ENCODE measurements around the gene RBM10.

The RBM10 gene

DNA sequence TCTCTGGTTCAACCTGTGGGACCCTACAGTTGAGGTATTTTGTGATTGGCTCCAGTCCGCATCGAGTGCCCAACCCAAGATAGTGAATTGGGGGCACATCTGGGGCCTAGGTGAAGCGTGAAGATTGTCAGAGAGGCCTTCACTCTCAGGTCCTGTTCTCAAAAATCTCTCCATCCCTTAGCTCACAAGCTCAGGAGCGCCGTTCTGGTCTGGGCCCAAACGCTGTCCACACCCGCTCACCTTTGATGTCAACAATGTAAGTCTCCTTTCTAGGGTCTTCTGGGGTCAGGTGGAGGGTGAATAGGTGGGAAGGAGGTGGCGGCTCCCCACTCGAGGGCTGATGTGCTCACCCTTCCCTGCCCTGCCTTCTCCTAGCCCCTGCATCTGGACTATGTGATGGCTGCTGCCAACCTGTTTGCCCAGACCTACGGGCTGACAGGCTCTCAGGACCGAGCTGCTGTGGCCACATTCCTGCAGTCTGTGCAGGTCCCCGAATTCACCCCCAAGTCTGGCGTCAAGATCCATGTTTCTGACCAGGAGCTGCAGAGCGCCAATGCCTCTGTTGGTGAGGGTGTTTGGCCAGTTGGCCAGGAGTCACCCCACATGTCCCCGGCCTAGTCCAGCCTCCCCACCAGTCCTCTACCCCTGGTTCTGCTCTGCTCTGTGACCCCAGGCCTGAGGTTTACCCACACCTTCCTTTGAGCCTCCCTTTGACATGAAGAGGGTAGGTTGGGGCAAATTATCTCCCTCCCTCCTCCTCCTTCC lies 65.8 kb downstream of the RBM10 start:
- Mint-ChIP-seq H3K4me3 (no peak overlapping the region), H3K27me3 (no peaks in the 10 kb centered on the region), H3K4me1 (ENCODE audit: low read depth) (peaks cover 7% of the 10 kb centered on the region), H3K27ac (no peak overlapping the region), H3K36me3 (no peaks in the 10 kb centered on the region), H3K9me3 (ENCODE audit: low read depth) (no peaks in the 10 kb centered on the region)

DNA sequence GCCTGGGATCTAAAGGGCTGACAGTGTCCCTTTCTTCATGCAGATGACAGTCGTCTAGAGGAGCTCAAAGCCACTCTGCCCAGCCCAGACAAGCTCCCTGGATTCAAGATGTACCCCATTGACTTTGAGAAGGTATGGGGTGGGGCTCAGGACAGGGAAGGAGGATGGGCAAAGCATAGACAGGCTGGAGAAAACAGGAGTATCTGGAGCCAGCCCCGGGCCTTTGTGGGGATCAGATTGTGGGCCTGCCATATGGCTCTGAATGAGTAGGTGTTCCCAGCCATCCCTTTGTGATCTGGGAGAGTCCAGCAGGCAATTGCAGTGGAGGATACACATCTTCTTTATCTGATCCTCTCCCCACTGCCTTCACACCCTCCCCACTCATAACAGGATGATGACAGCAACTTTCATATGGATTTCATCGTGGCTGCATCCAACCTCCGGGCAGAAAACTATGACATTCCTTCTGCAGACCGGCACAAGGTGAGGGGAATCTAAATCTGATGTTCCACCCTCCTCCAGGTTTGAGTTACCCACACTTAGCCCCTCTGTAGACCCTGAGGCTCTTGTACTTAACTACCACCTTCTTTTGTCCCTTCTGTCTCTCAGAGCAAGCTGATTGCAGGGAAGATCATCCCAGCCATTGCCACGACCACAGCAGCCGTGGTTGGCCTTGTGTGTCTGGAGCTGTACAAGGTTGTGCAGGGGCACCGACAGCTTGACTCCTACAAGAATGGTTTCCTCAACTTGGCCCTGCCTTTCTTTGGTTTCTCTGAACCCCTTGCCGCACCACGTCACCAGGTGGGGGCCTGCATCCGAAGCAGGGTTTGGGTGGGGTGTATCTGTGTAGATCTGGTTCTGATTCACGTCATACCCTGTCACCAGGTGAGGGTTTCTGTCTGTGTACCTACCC lies 67.6 kb downstream of the RBM10 start:
- Mint-ChIP-seq H3K27ac (no peak overlapping the region), H3K4me1 (ENCODE audit: low read depth) (peaks cover 18% of the 10 kb centered on the region), H3K36me3 (peaks cover 3% of the 10 kb centered on the region), H3K9me3 (ENCODE audit: low read depth) (no peaks in the 10 kb centered on the region), H3K4me3 (no peak overlapping the region), H3K27me3 (no peaks in the 10 kb centered on the region)

DNA sequence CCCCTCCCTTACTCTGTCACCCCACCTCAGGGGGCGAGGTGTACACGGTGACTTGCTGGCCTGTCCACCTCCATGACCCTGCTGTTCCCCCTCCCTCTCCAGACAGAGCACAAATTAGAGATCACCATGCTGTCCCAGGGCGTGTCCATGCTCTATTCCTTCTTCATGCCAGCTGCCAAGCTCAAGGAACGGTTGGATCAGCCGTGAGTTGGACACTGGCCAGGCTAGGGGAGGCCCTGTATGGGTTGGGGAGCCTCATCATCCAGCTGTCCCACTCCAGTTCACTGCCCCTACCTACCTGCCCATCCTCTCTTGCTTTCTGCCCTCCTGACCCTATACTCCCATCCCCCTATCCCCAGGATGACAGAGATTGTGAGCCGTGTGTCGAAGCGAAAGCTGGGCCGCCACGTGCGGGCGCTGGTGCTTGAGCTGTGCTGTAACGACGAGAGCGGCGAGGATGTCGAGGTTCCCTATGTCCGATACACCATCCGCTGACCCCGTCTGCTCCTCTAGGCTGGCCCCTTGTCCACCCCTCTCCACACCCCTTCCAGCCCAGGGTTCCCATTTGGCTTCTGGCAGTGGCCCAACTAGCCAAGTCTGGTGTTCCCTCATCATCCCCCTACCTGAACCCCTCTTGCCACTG lies 69.5 kb downstream of the RBM10 start:
- no peak overlapping the region for H3K27ac Mint-ChIP-seq
- no peaks in the 10 kb centered on the region for H3K27me3 Mint-ChIP-seq
- peaks cover 3% of the 10 kb centered on the region for H3K36me3 Mint-ChIP-seq
- H3K4me3 Mint-ChIP-seq = no peak overlapping the region
- peaks cover 21% of the 10 kb centered on the region for H3K4me1 Mint-ChIP-seq (ENCODE audit: low read depth)
- no peaks in the 10 kb centered on the region for H3K9me3 Mint-ChIP-seq (ENCODE audit: low read depth)

DNA sequence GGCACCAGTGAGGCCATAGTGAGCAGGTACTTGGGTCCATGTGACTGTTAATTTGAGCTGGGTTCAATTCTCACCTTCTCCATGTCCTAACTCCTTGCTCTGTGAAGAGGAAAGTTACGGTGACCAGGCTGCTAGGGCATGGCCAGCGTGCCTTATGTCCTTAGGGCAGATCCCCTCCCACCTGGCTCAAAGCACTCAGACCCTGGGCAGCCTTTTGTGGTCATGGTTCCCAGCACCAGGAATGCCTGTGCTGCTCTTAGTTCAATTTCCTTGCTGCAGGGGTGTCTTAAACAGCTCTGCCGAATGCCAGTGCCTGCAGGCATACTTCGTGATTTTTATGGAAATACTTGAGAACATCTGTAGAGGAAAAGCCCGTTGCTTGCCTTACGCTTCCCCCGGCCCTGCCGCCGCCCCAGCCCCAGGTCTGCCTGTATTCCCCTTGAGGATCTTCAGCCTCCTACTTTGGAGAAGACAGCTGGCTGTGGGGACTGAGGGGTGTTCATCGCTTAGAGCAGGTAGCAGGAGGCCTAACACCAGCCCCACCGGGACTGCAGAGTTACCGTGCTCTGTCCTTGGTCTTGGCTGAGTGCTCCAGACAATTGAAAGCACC lies 70.4 kb downstream of the RBM10 start:
- no peaks in the 10 kb centered on the region for H3K9me3 Mint-ChIP-seq (ENCODE audit: low read depth)
- peaks cover 3% of the 10 kb centered on the region for H3K36me3 Mint-ChIP-seq
- H3K27ac Mint-ChIP-seq = no peak overlapping the region
- no peak overlapping the region for H3K4me3 Mint-ChIP-seq
- H3K4me1 Mint-ChIP-seq (ENCODE audit: low read depth) = peaks cover 29% of the 10 kb centered on the region
- H3K27me3 Mint-ChIP-seq = no peaks in the 10 kb centered on the region

DNA sequence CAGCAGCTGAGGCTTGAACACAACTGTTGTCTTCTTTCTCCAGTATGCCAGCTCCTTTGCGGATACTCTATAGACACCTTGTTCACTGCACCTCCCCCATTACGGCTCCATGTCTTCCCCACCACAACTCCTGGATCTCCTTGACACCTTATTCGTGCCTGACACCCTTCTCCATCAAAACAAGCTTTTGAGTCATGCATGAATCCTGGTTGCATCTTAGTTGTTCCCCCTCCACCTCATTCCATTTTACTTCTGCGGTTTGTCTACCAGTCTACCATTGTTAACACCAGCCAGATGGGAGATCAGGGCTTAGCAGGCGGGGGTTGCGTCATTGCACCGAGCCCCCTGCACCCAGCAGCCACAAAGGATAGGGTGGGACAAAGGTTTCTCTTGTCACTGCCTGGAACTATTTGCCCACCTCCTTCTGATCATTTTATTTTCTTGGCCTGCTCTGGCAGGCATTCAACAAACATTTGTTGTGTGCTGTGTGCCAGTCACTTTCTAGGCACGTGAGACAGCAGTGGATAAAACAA lies 71.4 kb downstream of the RBM10 start:
- Mint-ChIP-seq H3K4me3 (peak overlapping the region; percentile 90), H3K27me3 (no peaks in the 10 kb centered on the region), H3K4me1 (ENCODE audit: low read depth) (peaks cover 38% of the 10 kb centered on the region), H3K36me3 (peaks cover 3% of the 10 kb centered on the region), H3K27ac (peak overlapping the region; percentile 98), H3K9me3 (ENCODE audit: low read depth) (no peaks in the 10 kb centered on the region)

DNA sequence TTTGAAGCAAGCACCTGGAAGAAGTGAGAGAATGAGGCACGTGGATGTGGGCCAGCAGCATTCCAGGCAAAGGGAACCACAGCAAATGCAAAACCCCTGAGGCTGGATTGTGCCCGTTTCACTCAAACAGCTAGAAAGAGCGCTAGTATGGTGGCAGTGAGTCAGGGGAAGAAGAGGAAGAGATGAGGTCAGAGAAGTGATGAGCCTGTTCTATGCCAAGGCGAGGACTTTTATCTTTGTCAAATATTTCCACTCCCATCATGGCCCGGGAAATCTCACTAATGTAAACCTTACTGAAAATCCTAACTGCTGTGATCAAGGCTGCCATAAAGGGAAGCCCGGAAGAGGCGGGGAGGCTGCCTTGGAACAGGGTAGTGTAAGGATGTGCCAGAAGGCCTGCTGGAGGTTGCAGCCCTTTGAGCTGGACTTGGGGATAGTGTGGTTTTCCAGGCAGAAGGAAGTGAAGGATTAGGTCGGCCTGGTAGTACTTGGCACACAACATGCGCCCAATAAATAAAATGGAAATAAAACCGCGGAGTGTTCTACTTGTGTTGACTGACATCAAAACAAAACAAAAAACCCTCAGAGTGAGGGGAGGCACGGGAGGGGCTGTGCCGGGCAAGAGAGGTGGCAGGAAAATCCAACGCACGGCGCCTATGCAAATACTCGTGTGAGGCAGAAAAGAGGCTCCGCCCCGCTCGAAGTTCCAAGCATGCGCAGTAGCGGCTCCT lies 72.3 kb downstream of the RBM10 start:
- no peaks in the 10 kb centered on the region for H3K27me3 Mint-ChIP-seq
- peak overlapping the region; percentile 98 for H3K27ac Mint-ChIP-seq
- H3K4me1 Mint-ChIP-seq (ENCODE audit: low read depth) = peaks cover 44% of the 10 kb centered on the region
- peak overlapping the region; percentile 90 for H3K4me3 Mint-ChIP-seq
- H3K36me3 Mint-ChIP-seq = peaks cover 3% of the 10 kb centered on the region
- no peaks in the 10 kb centered on the region for H3K9me3 Mint-ChIP-seq (ENCODE audit: low read depth)

DNA sequence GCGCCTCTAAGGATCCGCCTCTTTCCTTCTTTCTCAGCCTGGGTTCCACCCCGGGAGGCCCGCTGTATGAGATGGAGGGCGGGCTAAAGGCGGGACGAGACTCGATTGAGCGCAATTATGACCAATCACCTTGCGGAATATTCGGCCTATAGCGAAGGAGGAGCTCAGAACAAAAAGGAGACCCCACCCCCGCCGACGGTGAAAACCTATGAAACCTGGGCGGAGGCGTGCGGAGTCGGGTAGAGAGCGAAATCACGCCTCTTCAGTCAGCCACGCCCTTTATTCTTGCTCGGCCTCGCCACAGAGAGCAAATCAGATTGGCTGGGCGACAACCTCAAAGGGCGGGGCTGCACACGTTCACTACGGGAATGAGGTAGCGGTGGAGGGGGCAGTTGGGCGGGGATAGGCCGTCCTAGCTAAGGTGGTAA lies 72.8 kb downstream of the RBM10 start:
- H3K9me3 Mint-ChIP-seq (ENCODE audit: low read depth) = no peaks in the 10 kb centered on the region
- peak overlapping the region; percentile 98 for H3K27ac Mint-ChIP-seq
- no peaks in the 10 kb centered on the region for H3K27me3 Mint-ChIP-seq
- peak overlapping the region; percentile 90 for H3K4me3 Mint-ChIP-seq
- peaks cover 44% of the 10 kb centered on the region for H3K4me1 Mint-ChIP-seq (ENCODE audit: low read depth)
- peaks cover 3% of the 10 kb centered on the region for H3K36me3 Mint-ChIP-seq

DNA sequence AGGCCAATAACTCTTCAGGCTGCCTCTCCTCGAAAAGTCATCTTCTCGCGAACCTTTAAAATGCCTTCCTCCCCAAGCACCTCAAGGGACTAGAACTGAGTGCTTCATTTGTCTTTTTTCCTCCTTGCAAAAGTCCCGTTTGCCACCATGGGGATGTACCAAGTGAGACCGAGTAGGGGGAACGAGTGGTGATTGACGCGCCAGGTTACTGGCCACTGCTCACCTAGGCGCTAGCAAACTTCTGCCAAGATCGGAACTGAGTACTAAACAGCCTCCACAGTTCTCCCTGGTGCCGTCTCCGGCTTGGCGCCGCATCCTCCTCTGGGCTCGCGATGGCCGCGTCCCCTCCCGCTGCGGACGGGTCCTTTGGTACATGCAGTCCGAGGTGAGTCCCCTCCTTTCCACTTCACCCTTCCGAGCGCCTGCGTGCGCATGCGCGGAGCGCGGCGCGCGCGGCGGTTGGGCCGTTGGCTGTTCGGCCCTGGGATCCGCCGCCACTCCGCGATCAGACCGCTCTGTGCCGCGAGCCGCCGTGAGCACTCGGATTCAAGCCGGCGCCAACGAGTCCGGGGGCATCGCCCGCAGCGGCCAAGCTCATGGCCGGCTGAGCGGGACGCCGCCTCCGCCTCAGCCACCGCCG lies 73.4 kb downstream of the RBM10 start, which contains the start of gene CDK16:
Gene CDK16, plus strand, starts transcription at position 402 of the 640 bp plus-strand sequence. CDS start 4,877 bp downstream, outside the sequence.
- H3K9me3 Mint-ChIP-seq (ENCODE audit: low read depth) = no peaks in the 10 kb centered on the region
- H3K4me3 Mint-ChIP-seq = peak within 1 kb of the TSS; percentile 93
- peaks cover 44% of the 10 kb centered on the region for H3K4me1 Mint-ChIP-seq (ENCODE audit: low read depth)
- H3K27ac Mint-ChIP-seq = peak within 1 kb of the TSS; percentile 98
- no peaks in the 10 kb centered on the region for H3K27me3 Mint-ChIP-seq
- peaks cover 3% of the 10 kb centered on the region for H3K36me3 Mint-ChIP-seq

DNA sequence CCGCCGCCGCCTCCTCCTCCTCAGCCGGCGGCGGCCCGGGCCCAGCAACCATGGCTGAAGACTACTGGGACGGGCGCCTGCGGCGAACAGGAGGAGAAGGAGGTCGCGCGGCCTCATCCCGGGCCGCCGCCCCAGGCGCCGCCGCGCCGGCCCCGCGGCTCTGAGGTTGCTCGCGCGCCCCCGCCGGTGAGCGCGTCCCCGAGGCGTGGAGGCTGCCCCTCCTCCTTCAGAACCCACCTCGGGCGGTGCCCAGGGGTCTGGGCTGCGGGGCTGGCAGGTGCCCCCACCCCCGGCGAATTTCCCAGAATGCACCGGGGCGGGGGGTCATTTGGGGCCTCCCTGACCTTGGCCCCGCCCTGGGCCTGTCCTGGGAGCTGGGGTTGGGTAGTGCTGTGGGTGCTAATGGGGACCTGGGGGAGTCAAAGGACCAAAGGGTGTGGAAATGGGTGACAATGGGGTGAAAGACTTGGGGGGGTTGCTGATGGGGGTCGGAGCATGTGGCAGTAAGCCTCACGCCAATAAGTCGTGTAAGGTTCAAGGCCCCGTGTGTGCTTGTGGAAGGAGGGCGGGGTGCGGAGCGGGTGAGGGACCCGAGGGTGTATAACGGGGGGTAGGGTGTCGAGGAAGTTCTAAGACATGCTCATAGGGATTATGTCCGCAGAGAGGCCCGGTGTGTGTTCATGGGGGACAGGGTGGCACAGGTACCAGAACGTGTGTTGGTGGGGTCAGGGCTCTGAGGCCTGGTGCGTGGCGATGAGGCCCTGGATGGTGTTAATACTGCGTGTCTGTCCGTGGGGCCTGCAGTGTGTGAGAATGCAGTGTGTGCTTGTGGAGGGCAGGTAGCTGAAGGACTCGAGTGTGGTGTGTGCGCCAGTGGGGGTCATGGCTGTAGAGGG lies 74.1 kb downstream of the RBM10 start:
- Mint-ChIP-seq H3K4me1 (ENCODE audit: low read depth) (peaks cover 44% of the 10 kb centered on the region), H3K27ac (peak overlapping the region; percentile 86), H3K36me3 (peaks cover 3% of the 10 kb centered on the region), H3K4me3 (peak overlapping the region; percentile 93), H3K27me3 (no peaks in the 10 kb centered on the region), H3K9me3 (ENCODE audit: low read depth) (no peaks in the 10 kb centered on the region)

DNA sequence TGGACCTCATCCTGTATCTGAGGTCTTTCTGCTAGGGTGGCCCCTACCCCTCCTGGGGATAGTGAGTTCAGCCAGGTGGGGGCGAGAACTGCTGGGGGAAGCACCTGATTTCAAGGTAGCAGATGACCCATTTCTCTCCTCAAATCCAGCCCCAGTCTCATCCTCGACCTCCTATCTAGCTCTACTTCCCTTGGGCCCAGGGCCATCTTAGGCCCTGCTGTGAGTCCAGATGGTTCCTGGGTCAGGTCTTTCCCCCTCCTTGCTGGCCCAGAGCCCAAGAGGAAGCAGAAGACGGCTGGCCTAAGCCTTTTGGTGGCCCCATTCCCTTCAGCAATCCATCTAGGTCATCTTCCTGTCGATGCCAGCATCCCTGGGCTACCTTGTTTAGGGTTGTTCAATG lies 76.7 kb downstream of the RBM10 start:
- H3K27ac Mint-ChIP-seq = no peak overlapping the region
- H3K27me3 Mint-ChIP-seq = no peaks in the 10 kb centered on the region
- H3K9me3 Mint-ChIP-seq (ENCODE audit: low read depth) = no peaks in the 10 kb centered on the region
- peaks cover 34% of the 10 kb centered on the region for H3K4me1 Mint-ChIP-seq (ENCODE audit: low read depth)
- no peak overlapping the region for H3K4me3 Mint-ChIP-seq
- no peaks in the 10 kb centered on the region for H3K36me3 Mint-ChIP-seq

DNA sequence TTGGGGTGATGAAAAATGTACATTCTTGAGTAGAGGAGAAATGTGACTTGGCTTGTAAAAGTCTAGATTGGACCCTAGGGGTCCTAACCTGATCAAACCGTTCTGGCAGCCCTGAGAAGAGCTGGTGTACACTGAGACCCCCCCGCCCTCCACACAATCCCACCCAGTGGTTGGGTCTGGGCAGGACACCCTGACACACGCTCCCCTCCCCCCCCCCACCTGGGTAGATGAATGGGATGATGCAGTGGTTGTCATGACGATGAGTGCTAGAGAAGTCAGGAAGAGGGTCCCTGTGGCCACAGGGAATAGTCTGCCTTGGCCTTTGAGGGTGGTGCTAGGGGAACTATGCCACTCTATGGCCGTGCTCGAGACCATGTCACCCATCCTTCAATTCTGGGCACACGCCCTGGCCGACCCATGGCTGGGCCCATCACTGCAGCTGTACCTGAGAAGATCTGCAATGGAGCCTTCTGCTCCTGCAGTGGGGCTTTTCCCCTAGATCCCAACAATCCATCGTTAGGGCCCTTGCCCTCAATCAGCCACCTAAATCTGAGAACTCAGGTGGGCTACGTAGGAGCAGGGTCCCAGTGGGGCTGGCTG lies 77.8 kb downstream of the RBM10 start:
- Mint-ChIP-seq H3K27ac (no peak overlapping the region), H3K4me1 (ENCODE audit: low read depth) (peaks cover 26% of the 10 kb centered on the region), H3K36me3 (no peaks in the 10 kb centered on the region)

DNA sequence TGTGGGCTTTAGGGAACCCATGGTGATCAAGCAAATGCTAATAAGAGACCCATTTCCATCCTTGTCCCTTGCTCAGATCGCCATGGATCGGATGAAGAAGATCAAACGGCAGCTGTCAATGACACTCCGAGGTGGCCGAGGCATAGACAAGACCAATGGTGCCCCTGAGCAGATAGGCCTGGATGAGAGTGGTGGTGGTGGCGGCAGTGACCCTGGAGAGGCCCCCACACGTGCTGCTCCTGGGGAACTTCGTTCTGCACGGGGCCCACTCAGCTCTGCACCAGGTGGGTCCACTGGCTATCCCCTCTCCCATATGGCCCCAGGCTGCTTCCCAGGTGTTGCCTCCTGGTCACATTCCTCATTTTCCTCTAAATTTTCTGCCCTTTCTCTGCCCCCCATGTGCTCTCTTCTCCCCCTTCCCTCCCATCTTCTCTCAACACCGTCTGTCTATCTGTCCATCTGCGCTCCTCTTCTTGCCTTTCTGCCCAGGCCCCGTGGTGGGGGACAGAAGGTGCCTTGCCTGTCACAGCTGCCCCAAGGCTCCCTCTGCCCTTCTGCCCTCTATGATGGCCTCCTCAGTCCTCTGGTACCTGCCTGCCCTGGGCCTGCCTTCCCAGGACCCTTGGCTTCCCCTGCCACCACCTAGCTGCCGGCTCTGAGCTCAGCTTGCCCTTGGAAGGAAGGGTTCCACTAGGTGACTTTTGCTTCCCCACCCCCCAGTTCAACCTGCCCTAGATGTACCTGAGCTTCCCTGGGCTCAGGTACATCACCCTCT lies 78.6 kb downstream of the RBM10 start:
- Mint-ChIP-seq H3K36me3 (no peaks in the 10 kb centered on the region), H3K9me3 (ENCODE audit: low read depth) (no peaks in the 10 kb centered on the region), H3K27ac (no peak overlapping the region), H3K4me1 (ENCODE audit: low read depth) (peaks cover 26% of the 10 kb centered on the region), H3K4me3 (no peak overlapping the region), H3K27me3 (no peaks in the 10 kb centered on the region)

More for the DNA sequence above, 77.8 kb downstream of the RBM10 start:
- Mint-ChIP-seq H3K4me3 (no peak overlapping the region), H3K27me3 (no peaks in the 10 kb centered on the region), H3K9me3 (ENCODE audit: low read depth) (no peaks in the 10 kb centered on the region)
